K562 (cell line): ENCODE results near the gene EME2. TPM values are rescaled to one million over a fixed set of nuclear protein-coding genes. Genes with fewer than 3 reads are reported as not detected.

Experiments
- ATAC-seq: fragments of 200-7000 bp; cut with Tn5 transposase; 3 replicates; pipeline ENCODE4 v1.9.1; 2020; ENCODE audit warnings: moderate library complexity
- BruUV-seq: library from RNA; stranded (reverse); fragments of 400-500 nt; replicated peaks from 2 replicates; lab custom pipeline; 2021; lab: Mats Ljungman, UMichigan
- CTCF ChIA-PET: fragments of 300-600 bp; formaldehyde crosslinking; extraction: SDS; loops from one replicate; lab custom pipeline; 2021; ENCODE audit warnings: low intra/inter-chr PET ratio; lab: Yijun Ruan, JAX
- POLR2A ChIA-PET: fragments of 300-600, 350-650 bp; sonication (Branson Sonifier 250); formaldehyde crosslinking; extraction: SDS; loops from one replicate; lab custom pipeline; 2021; ENCODE audit warnings: antibody characterized with exemption, inconsistent platforms; lab: Yijun Ruan, JAX
- DNase-seq, 4 experiments: peaks; one replicate each; pipeline versions ENCODE4 v3.0.0 to v3.0.0-alpha.2; 2011 to 2018; ENCODE audit warnings: low spot score in 3 of 4, mixed read lengths in 3 of 4; ENCODE audit errors: extremely low read depth in 1 of 4
- FAIRE-seq: peaks from 2 replicates; lab custom pipeline; 2011; peaks lifted over from hg19 to GRCh38; lab: Jason Lieb, UNC
- H2AFZ ChIP-seq: 2 replicates; pipeline ENCODE4 v1.6.0; 2011; ENCODE audit warnings: low read depth, low read length, control low read depth, inconsistent platforms
- H3K27ac ChIP-seq: fragments of 200-600 bp; 3 replicates; pipeline ENCODE4 v1.8.0; 2011; ENCODE audit warnings: low read depth, mild to moderate bottlenecking, control low read depth, inconsistent platforms, low read length, moderate library complexity, mixed read lengths; ENCODE audit errors: extremely low read depth
- H3K27me3 ChIP-seq, 2 experiments: fragments of 300-600 bp in 1 of 2; 2 replicates in 1 of 2; 3 replicates in 1 of 2; pipeline versions ENCODE4 v1.6.0 to v1.8.0; 2011; ENCODE audit warnings: inconsistent platforms in 2 of 2, low read length in 2 of 2, mild to moderate bottlenecking in 1 of 2, mixed read lengths in 1 of 2, moderate library complexity in 1 of 2; ENCODE audit not compliant: control insufficient read depth in 2 of 2, insufficient read depth in 2 of 2
- H3K36me3 ChIP-seq: fragments of 300-600 bp; 3 replicates; pipeline ENCODE4 v1.8.0; 2011; ENCODE audit warnings: mild to moderate bottlenecking, low read length, inconsistent platforms; ENCODE audit not compliant: control insufficient read depth, insufficient read depth
- H3K4me1 ChIP-seq, 2 experiments: fragments of 200-600 bp in 1 of 2; replicated peaks in 1 of 2; 2 replicates in 1 of 2; 3 replicates in 1 of 2; pipeline versions ENCODE4 v1.5.1 to v1.8.0; 2011; ENCODE audit warnings: inconsistent platforms in 2 of 2, low read length in 2 of 2, mild to moderate bottlenecking in 1 of 2, mixed read lengths in 1 of 2, moderate library complexity in 1 of 2; ENCODE audit not compliant: control insufficient read depth in 2 of 2, insufficient read depth in 2 of 2
- H3K4me2 ChIP-seq: 2 replicates; pipeline ENCODE4 v1.6.1; 2011; ENCODE audit warnings: low read length, control low read depth, inconsistent platforms, mixed read lengths; ENCODE audit not compliant: insufficient read depth
- H3K4me3 ChIP-seq: fragments of 200-600 bp; sonication (generic), shearing (Covaris generic); 2 replicates; pipeline ENCODE4 v1.5.1; 2016; ENCODE audit warnings: control low read depth, inconsistent platforms
- H3K79me2 ChIP-seq: fragments of 200-600 bp; 3 replicates; pipeline ENCODE4 v1.8.0; 2011; ENCODE audit warnings: low read length, inconsistent platforms; ENCODE audit not compliant: control insufficient read depth, insufficient read depth
- H3K9ac ChIP-seq, 2 experiments: 2 replicates each; pipeline versions ENCODE4 v1.6.0 to v1.6.1; 2011; ENCODE audit warnings: low read depth in 2 of 2, low read length in 2 of 2, control low read depth in 1 of 2, inconsistent platforms in 1 of 2, mild to moderate bottlenecking in 1 of 2, mixed read lengths in 1 of 2; ENCODE audit not compliant: insufficient read depth in 1 of 2
- H3K9me1 ChIP-seq: one replicate; pipeline ENCODE4 v1.6.0; 2011; ENCODE audit warnings: inconsistent platforms, mild to moderate bottlenecking, low read length, moderate library complexity; ENCODE audit not compliant: control insufficient read depth, insufficient read depth
- H3K9me3 ChIP-seq: replicated peaks from 2 replicates; pipeline ENCODE4 v1.5.1; 2011; ENCODE audit warnings: low read depth, low read length, inconsistent platforms; ENCODE audit not compliant: control insufficient read depth, insufficient read depth
- H4K20me1 ChIP-seq: replicated peaks from 2 replicates; pipeline ENCODE4 v1.6.1; 2011; ENCODE audit warnings: low read length, inconsistent platforms, mixed read lengths; ENCODE audit not compliant: control insufficient read depth, insufficient read depth
- MITF ChIP-seq: IDR thresholded peaks from 2 replicates; pipeline ENCODE4 v1.6.1; 2014; ENCODE audit warnings: antibody characterized with exemption
- NFE2 ChIP-seq: IDR thresholded peaks from 2 replicates; pipeline ENCODE4 v1.6.1; 2014; ENCODE audit warnings: antibody characterized with exemption, low read depth
- NFYB ChIP-seq: IDR thresholded peaks from 2 replicates; pipeline ENCODE4 v1.6.1; 2011; ENCODE audit warnings: mild to moderate bottlenecking, moderate library complexity; ENCODE audit not compliant: insufficient read length; ENCODE audit errors: extremely low read depth
- POLR2G ChIP-seq: fragments of 200-400 bp; formaldehyde crosslinking; IDR thresholded peaks from 2 replicates; pipeline ENCODE4 v1.6.1; 2017; ENCODE audit warnings: low read depth, mild to moderate bottlenecking, antibody characterized with exemption, low read length, moderate library complexity
- WGBS: fragments of 100-300 bp; shearing (Covaris generic); methylation state at CpG from one replicate; pipeline ENCODE4 v1.1.6; 2016; ENCODE audit warnings: low coverage, mixed read lengths; ENCODE audit not compliant: insufficient coverage; ENCODE audit errors: missing lambda C conversion rate; 5-methylcytosine and 5-hydroxymethylcytosine counted together
- in situ Hi-C: fragments of 300-500 bp; cut with MboI; formaldehyde crosslinking; loops from 4 replicates; pipeline ENCODE4 v1.15.0; 2018; ENCODE audit warnings: inconsistent platforms, mixed read lengths
- intact Hi-C: fragments of 100-400 bp; cut with micrococcal nuclease; formaldehyde crosslinking; loops from 2 replicates; pipeline ENCODE4 v1.14.2; 2022
- polyA plus RNA-seq, 8 experiments: library from polyadenylated mRNA; depleted of rRNA in 4 of 8; stranded (reverse) in 5 of 8; unstranded in 3 of 8; fragments of >200 nt; fragmentation: Nextera tagmentation in 2 of 8; fragmentation: Illumina TruSeq in 1 of 8; extraction: Ambion mirVana in 2 of 8; extraction: Trizol in 1 of 8; gene quantifications; 2 replicates each; pipeline versions ENCODE4 v1.2.1 to v1.2.3, GENCODE V29; 2011 to 2014; ENCODE audit warnings: inconsistent platforms in 1 of 8, missing spikeins in 1 of 8
- total RNA-seq, 7 experiments: library from RNA; depleted of rRNA in 6 of 7; stranded (reverse); fragments of >200 nt in 6 of 7; fragmentation: Illumina TruSeq in 2 of 7; extraction: Trizol in 2 of 7; gene quantifications; 2 replicates each; pipeline versions ENCODE4 v1.2.1 to v1.2.3, GENCODE V29; 2011 to 2021; ENCODE audit warnings: low replicate concordance in 1 of 7
- TF ChIP-seq, protein P1 (sequence below): fragments of 450-650 bp; formaldehyde crosslinking; IDR thresholded peaks from 2 replicates; pipeline ENCODE4 v1.4.0; 2022; ENCODE audit warnings: missing genetic modification characterization
- TF ChIP-seq, protein P2 (sequence below): sonication (generic); formaldehyde crosslinking; IDR thresholded peaks from 2 replicates; pipeline ENCODE4 v1.8.0; 2022; ENCODE audit warnings: mild to moderate bottlenecking, missing genetic modification reagents, borderline replicate concordance

EME2 gene
- total and polyA plus RNA-seq, 9 of the 15 experiments (the other 6 are each of a cell fraction or from before 2014, with no cell fraction given), result 0.35 to 19.9 (median 3.5) TPM

DNA sequence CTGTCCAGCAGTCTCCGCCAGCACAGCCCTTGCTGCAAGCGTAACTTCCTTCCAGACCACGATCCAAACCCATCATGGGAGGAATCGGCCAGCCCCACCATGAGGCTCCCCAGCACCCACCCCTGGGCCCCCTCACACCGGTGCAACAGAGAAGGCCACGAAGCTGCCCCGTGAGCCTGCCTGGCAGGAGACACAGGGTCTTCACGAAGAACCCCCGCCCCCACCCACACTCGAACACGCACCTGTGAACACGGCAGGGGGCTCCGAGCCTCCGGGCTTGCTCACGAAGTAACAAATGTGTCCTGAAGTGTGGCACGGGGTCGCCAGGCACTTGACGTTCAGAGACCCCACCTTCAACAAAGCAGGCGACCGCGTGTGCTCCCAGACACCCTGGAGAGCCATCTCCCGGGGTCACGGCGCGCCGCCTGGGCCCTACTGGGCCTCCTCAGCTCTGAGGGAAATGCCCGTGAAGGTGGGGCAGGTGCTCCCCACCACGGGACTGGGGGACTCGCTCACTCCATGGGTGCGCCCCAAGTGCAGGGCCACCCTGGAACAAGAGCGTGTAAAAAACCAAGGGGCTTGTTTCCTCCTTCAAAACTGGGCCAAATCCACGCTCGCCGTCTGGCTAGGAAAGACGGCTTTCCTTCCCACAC, 46.4 kb downstream of the EME2 start:
- Histone ChIP-seq H3K4me1 (peaks cover 0 to 49% of the 10 kb centered on the region in 2 experiments; a peak in 2 of 5 replicates), H4K20me1 (no peaks in the 10 kb centered on the region), H3K9me3 (no peaks in the 10 kb centered on the region), H2AFZ (no peak overlapping the region), H3K9ac (peak overlapping the region in 1 of 2 experiments; percentile 13; a peak in 1 of 4 replicates), H3K4me2 (no peak overlapping the region), H3K9me1 (no peaks in the 10 kb centered on the region), H3K4me3 (no peak overlapping the region), H3K27ac (no peak overlapping the region), H3K79me2 (no peaks in the 10 kb centered on the region), H3K36me3 (peaks cover 3% of the 10 kb centered on the region; the same call in 1 of the 3 replicates), H3K27me3 (no peaks in the 10 kb centered on the region)
- ChIA-PET POLR2A (no interaction called here), CTCF (no interaction called here)
- BruUV-seq, result no TSS peak
- in situ Hi-C loops (no loop called here), intact Hi-C loops (no loop called here)
- DNase-seq, result no peak
- no peak for FAIRE-seq
- 81% methylated on average over 29 of the region's 35 CpGs for WGBS
- TF ChIP-seq, protein P1, sequence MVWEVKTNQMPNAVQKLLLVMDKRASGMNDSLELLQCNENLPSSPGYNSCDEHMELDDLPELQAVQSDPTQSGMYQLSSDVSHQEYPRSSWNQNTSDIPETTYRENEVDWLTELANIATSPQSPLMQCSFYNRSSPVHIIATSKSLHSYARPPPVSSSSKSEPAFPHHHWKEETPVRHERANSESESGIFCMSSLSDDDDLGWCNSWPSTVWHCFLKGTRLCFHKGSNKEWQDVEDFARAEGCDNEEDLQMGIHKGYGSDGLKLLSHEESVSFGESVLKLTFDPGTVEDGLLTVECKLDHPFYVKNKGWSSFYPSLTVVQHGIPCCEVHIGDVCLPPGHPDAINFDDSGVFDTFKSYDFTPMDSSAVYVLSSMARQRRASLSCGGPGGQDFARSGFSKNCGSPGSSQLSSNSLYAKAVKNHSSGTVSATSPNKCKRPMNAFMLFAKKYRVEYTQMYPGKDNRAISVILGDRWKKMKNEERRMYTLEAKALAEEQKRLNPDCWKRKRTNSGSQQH (CRISPR knock-in tag), result no peak
- TF ChIP-seq POLR2G, result peak; percentile 23; the same call in 1 of the 2 replicates
- no peak for ATAC-seq

- Histone ChIP-seq H3K9me1 (no peaks in the 10 kb centered on the region), H3K4me3 (no peak overlapping the region), H3K79me2 (no peaks in the 10 kb centered on the region), H3K4me1 (peaks cover 0 to 49% of the 10 kb centered on the region in 2 experiments; a peak in 2 of 5 replicates), H3K9ac (peak overlapping the region in 1 of 2 experiments; percentile 17; a peak in 1 of 4 replicates), H3K27me3 (no peaks in the 10 kb centered on the region), H2AFZ (no peak overlapping the region), H3K27ac (no peak overlapping the region), H4K20me1 (no peaks in the 10 kb centered on the region), H3K36me3 (peaks cover 3% of the 10 kb centered on the region; the same call in 1 of the 3 replicates), H3K4me2 (no peak overlapping the region), H3K9me3 (no peaks in the 10 kb centered on the region)
- ChIA-PET POLR2A (interaction anchor here (0.6 kb wide), 1 partner anchor 95 kb away, joined by 3 read pairs; no protein-coding TSS in a partner anchor), CTCF (no interaction called here)
- no TSS peak for BruUV-seq
- in situ Hi-C loops, result no loop called here
- no peak for DNase-seq
- no peak for ATAC-seq
- FAIRE-seq, result no peak
- intact Hi-C loops, result no loop called here
- 83% methylated on average over 15 of the region's 15 CpGs for whole genome bisulfite sequencing
- TF ChIP-seq, protein P2, sequence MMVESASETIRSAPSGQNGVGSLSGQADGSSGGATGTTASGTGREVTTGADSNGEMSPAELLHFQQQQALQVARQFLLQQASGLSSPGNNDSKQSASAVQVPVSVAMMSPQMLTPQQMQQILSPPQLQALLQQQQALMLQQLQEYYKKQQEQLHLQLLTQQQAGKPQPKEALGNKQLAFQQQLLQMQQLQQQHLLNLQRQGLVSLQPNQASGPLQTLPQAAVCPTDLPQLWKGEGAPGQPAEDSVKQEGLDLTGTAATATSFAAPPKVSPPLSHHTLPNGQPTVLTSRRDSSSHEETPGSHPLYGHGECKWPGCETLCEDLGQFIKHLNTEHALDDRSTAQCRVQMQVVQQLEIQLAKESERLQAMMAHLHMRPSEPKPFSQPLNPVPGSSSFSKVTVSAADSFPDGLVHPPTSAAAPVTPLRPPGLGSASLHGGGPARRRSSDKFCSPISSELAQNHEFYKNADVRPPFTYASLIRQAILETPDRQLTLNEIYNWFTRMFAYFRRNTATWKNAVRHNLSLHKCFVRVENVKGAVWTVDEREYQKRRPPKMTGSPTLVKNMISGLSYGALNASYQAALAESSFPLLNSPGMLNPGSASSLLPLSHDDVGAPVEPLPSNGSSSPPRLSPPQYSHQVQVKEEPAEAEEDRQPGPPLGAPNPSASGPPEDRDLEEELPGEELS, result no peak
- TF ChIP-seq NFE2 (no peak), NFYB (no peak), MITF (no peak)
These were observed 47.0 kb downstream of the EME2 start for GRCh38 chr16:1819611-1820010.
